Activated T-cell treated with anti-CD3 and anti-CD28 coated beads, Interleukin-2, amount 50 U/mL, for 24 hours (primary cell): ENCODE data around the gene PHF14.
A peak's percentile ranks its signal among the peaks of the same experiment; 100 is the strongest.
"Not testable (repeated sequence)": the region's sequence is repeated elsewhere in the genome, so short reads cannot be mapped to it uniquely, and the experiment has no call there.

Experiments
- DNase-seq: peaks from one replicate; pipeline ENCODE4 v3.0.0-alpha.2; 2020
- H3K27ac Mint-ChIP-seq: 2 replicates; pipeline ENCODE4 v1.8.0; 2020; ENCODE audit warnings: mild to moderate bottlenecking, mixed read lengths
- H3K27me3 Mint-ChIP-seq: 2 replicates; pipeline ENCODE4 v1.8.0; 2020; ENCODE audit warnings: mixed read lengths
- H3K36me3 Mint-ChIP-seq: 2 replicates; pipeline ENCODE4 v1.8.0; 2020; ENCODE audit warnings: low read depth, mixed read lengths
- H3K4me1 Mint-ChIP-seq: 2 replicates; pipeline ENCODE4 v1.8.0; 2020; ENCODE audit warnings: low read depth, mixed read lengths
- H3K4me3 Mint-ChIP-seq: 2 replicates; pipeline ENCODE4 v1.8.0; 2020; ENCODE audit warnings: mild to moderate bottlenecking, moderate library complexity, mixed read lengths
- H3K9me3 Mint-ChIP-seq: 2 replicates; pipeline ENCODE4 v1.8.0; 2020; ENCODE audit warnings: mixed read lengths

Gene PHF14

GRCh38 chr7:10973061-10973941, at the start of gene PHF14:
Gene PHF14 (plus strand): TSS chr7:10973872. CDS start chr7:10974324, 452 bp downstream.
- Mint-ChIP-seq H3K27ac (peak within 1 kb of the TSS; percentile 97), H3K4me1 (peaks cover 43% of the 10 kb centered on the region), H3K9me3 (peaks cover 2% of the 10 kb centered on the region), H3K36me3 (peaks cover 41% of the 10 kb centered on the region), H3K27me3 (peaks cover 10% of the 10 kb centered on the region), H3K4me3 (peak within 1 kb of the TSS; percentile 93)
- DNase-seq, result peak; percentile 94

GRCh38 chr7:10924370-10924769, 49.3 kb upstream of the PHF14 start:
- Mint-ChIP-seq H3K9me3 (no peaks in the 10 kb centered on the region), H3K4me1 (no peaks in the 10 kb centered on the region), H3K36me3 (no peaks in the 10 kb centered on the region), H3K27ac (no peak overlapping the region), H3K4me3 (no peak overlapping the region), H3K27me3 (no peaks in the 10 kb centered on the region)
- no peak for DNase-seq

GRCh38 chr7:10928203-10928602, 45.5 kb upstream of the PHF14 start:
- H3K9me3 Mint-ChIP-seq, H3K4me1 Mint-ChIP-seq: not testable (repeated sequence)

GRCh38 chr7:10930551-10930950, 43.1 kb upstream of the PHF14 start:
- peaks cover 36% of the 10 kb centered on the region for H3K36me3 Mint-ChIP-seq
- H3K9me3 Mint-ChIP-seq, result no peaks in the 10 kb centered on the region
- H3K27ac Mint-ChIP-seq, result no peak overlapping the region
- H3K4me1 Mint-ChIP-seq, result peaks cover 8% of the 10 kb centered on the region
- DNase-seq, result no peak
- no peaks in the 10 kb centered on the region for H3K27me3 Mint-ChIP-seq
- no peak overlapping the region for H3K4me3 Mint-ChIP-seq

More at GRCh38 chr7:10928203-10928602, 45.5 kb upstream of the PHF14 start:
- H3K27me3 Mint-ChIP-seq, DNase-seq, H3K27ac Mint-ChIP-seq, H3K4me3 Mint-ChIP-seq: not testable (repeated sequence)
- peaks cover 27% of the 10 kb centered on the region for H3K36me3 Mint-ChIP-seq

GRCh38 chr7:10931161-10931560, 42.5 kb upstream of the PHF14 start:
- H3K4me3 Mint-ChIP-seq, result no peak overlapping the region
- DNase-seq, result no peak
- peaks cover 13% of the 10 kb centered on the region for H3K4me1 Mint-ChIP-seq
- H3K27ac Mint-ChIP-seq, result no peak overlapping the region
- H3K36me3 Mint-ChIP-seq, result peaks cover 36% of the 10 kb centered on the region
- H3K27me3 Mint-ChIP-seq, result no peaks in the 10 kb centered on the region
- no peaks in the 10 kb centered on the region for H3K9me3 Mint-ChIP-seq

- no peaks in the 10 kb centered on the region for H3K27me3 Mint-ChIP-seq
- H3K9me3 Mint-ChIP-seq, result no peaks in the 10 kb centered on the region
- no peak overlapping the region for H3K27ac Mint-ChIP-seq
- no peak overlapping the region for H3K4me3 Mint-ChIP-seq
- DNase-seq, result no peak
- H3K36me3 Mint-ChIP-seq, result peaks cover 36% of the 10 kb centered on the region
- peaks cover 38% of the 10 kb centered on the region for H3K4me1 Mint-ChIP-seq
Observed at GRCh38 chr7:10934292-10934691, 39.4 kb upstream of the PHF14 start.

- Mint-ChIP-seq H3K36me3 (no peaks in the 10 kb centered on the region), H3K9me3 (no peaks in the 10 kb centered on the region), H3K27me3 (no peaks in the 10 kb centered on the region), H3K4me3 (no peak overlapping the region), H3K27ac (no peak overlapping the region), H3K4me1 (peaks cover 38% of the 10 kb centered on the region)
- no peak for DNase-seq
Observed at GRCh38 chr7:10939237-10939910, 34.3 kb upstream of the PHF14 start.

GRCh38 chr7:10939911-10940703, 33.6 kb upstream of the PHF14 start:
- Mint-ChIP-seq H3K4me1 (peaks cover 34% of the 10 kb centered on the region), H3K36me3 (no peaks in the 10 kb centered on the region), H3K27ac (no peak overlapping the region), H3K27me3 (no peaks in the 10 kb centered on the region), H3K9me3 (no peaks in the 10 kb centered on the region), H3K4me3 (no peak overlapping the region)
- peak; percentile 90 for DNase-seq

- H3K27ac Mint-ChIP-seq, result no peak overlapping the region
- H3K36me3 Mint-ChIP-seq, result no peaks in the 10 kb centered on the region
- no peaks in the 10 kb centered on the region for H3K27me3 Mint-ChIP-seq
Observed at GRCh38 chr7:10940704-10941355, 32.8 kb upstream of the PHF14 start.

GRCh38 chr7:10950494-10950893, 23.2 kb upstream of the PHF14 start:
- Mint-ChIP-seq H3K4me1 (no peaks in the 10 kb centered on the region), H3K27me3 (peaks cover 16% of the 10 kb centered on the region), H3K4me3 (no peak overlapping the region), H3K36me3 (no peaks in the 10 kb centered on the region), H3K27ac (no peak overlapping the region), H3K9me3 (peaks cover 5% of the 10 kb centered on the region)
- DNase-seq, result no peak

More at GRCh38 chr7:10940704-10941355, 32.8 kb upstream of the PHF14 start:
- DNase-seq, result peak; percentile 42
- Mint-ChIP-seq H3K9me3 (no peaks in the 10 kb centered on the region), H3K4me3 (no peak overlapping the region), H3K4me1 (peaks cover 27% of the 10 kb centered on the region)

GRCh38 chr7:10950974-10951578, 22.6 kb upstream of the PHF14 start:
- not testable (repeated sequence) for H3K9me3 Mint-ChIP-seq, H3K4me3 Mint-ChIP-seq, DNase-seq, H3K36me3 Mint-ChIP-seq, H3K27ac Mint-ChIP-seq, H3K4me1 Mint-ChIP-seq
- H3K27me3 Mint-ChIP-seq, result peaks cover 16% of the 10 kb centered on the region

- H3K4me1 Mint-ChIP-seq, result no peaks in the 10 kb centered on the region
- DNase-seq, result no peak
- no peaks in the 10 kb centered on the region for H3K36me3 Mint-ChIP-seq
- H3K4me3 Mint-ChIP-seq, result no peak overlapping the region
- H3K9me3 Mint-ChIP-seq, result peaks cover 5% of the 10 kb centered on the region
- peaks cover 16% of the 10 kb centered on the region for H3K27me3 Mint-ChIP-seq
- no peak overlapping the region for H3K27ac Mint-ChIP-seq
Observed at GRCh38 chr7:10952588-10952987, 21.1 kb upstream of the PHF14 start.

- H3K36me3 Mint-ChIP-seq, H3K4me3 Mint-ChIP-seq, DNase-seq, H3K9me3 Mint-ChIP-seq, H3K4me1 Mint-ChIP-seq, H3K27ac Mint-ChIP-seq: not testable (repeated sequence)
- peaks cover 14% of the 10 kb centered on the region for H3K27me3 Mint-ChIP-seq
Observed at GRCh38 chr7:10953078-10953750, 20.5 kb upstream of the PHF14 start.
